GM18867 (cell line): ENCODE data around the gene PDE4B.
A peak's percentile ranks its signal among the peaks of the same experiment; 100 is the strongest.

Source experiments
- ATAC-seq: cut with Tn5 transposase; IDR thresholded peaks from one replicate; pipeline ENCODE4 v1.9.1; 2021; ENCODE audit warnings: mild to moderate bottlenecking, moderate library complexity; ENCODE audit not compliant: unreplicated experiment

The PDE4B gene

GRCh38 chr1:66168948-66169671, 376.4 kb downstream of the PDE4B start:
- ATAC-seq: peak; percentile 22

- ATAC-seq: no peak
Measured at GRCh38 chr1:66172272-66172671, 379.6 kb downstream of the PDE4B start.

GRCh38 chr1:66175098-66175497, 382.4 kb downstream of the PDE4B start:
- ATAC-seq: no peak

GRCh38 chr1:66175581-66175980, 382.9 kb downstream of the PDE4B start:
- no peak for ATAC-seq

- no peak for ATAC-seq
Measured at GRCh38 chr1:66176012-66176715, 383.5 kb downstream of the PDE4B start.

DNA sequence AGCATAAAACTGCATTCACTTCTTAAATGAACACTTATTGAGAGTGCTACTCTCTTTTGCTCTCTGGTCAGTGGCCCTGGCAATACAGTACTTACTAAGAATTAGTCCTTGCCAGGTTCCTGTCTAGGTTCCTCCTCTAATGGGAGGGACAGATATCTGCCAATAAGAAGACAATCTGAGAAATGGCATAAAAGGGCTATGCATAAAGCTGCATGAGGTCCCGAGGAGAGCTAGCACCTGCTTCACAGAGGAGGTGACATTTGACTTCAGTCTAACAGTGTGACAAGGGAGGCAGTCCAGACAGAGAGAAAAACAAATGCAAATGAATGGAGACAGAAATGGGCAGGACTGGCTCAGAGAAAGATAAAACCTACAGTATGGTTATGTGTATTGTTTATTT, 384.1 kb downstream of the PDE4B start:
- no peak for ATAC-seq

- ATAC-seq: no peak
Measured at GRCh38 chr1:66177510-66177909, 384.8 kb downstream of the PDE4B start.

DNA sequence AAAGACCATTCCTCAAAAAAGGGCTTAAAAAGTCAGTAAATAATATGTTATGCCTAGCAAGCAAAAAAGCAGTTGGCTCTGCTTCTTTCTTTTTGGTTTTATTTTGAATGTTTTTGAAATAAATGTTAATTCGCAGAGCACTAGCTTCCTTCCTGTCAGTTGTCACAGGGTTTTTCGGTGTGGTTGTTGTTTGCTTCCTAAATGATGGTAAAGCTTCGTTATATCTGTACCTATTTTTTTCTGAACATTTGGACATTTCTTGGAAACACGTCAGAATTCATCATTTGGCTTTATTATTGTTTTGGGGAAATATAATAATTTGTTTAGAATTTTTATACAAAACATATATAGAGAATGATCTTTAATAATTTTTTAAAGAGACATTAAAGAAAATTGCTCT, 389.3 kb downstream of the PDE4B start:
- ATAC-seq: no peak

- ATAC-seq: no peak
Measured at GRCh38 chr1:66182551-66183178, 390.0 kb downstream of the PDE4B start.

- ATAC-seq: no peak
Measured at GRCh38 chr1:66183400-66183799, 390.7 kb downstream of the PDE4B start.

DNA sequence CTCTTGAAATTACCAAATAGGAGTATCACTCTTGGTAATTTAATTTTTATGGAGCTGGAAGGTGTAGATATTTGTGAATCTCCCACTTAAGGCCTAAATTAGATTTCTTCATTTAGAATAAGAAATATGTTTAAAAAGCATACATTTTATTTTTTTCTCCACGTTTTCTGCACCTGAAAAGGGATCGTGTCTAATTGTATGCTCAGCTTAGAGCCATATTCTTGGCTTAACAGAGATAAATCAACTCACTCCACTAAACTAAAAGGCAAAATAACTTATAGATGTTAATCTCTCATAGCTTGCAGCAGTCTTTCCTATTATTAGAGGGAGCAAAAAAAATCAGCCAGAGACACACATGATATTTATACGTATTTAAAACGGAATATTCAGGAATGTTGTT, 404.4 kb downstream of the PDE4B start:
- ATAC-seq: no peak

- ATAC-seq: no peak
Measured at GRCh38 chr1:66197785-66198184, 405.1 kb downstream of the PDE4B start.

GRCh38 chr1:66206563-66207144, 414.0 kb downstream of the PDE4B start:
- ATAC-seq: no peak

- no peak for ATAC-seq
Measured at GRCh38 chr1:66207484-66207883, 414.8 kb downstream of the PDE4B start.

- ATAC-seq: no peak
Measured at GRCh38 chr1:66208632-66209031, 415.9 kb downstream of the PDE4B start.

- no peak for ATAC-seq
Measured at GRCh38 chr1:66210635-66211244, 418.0 kb downstream of the PDE4B start.

GRCh38 chr1:66211521-66211920, 418.8 kb downstream of the PDE4B start:
- ATAC-seq: no peak

GRCh38 chr1:66213491-66213890, 420.8 kb downstream of the PDE4B start:
- no peak for ATAC-seq

DNA sequence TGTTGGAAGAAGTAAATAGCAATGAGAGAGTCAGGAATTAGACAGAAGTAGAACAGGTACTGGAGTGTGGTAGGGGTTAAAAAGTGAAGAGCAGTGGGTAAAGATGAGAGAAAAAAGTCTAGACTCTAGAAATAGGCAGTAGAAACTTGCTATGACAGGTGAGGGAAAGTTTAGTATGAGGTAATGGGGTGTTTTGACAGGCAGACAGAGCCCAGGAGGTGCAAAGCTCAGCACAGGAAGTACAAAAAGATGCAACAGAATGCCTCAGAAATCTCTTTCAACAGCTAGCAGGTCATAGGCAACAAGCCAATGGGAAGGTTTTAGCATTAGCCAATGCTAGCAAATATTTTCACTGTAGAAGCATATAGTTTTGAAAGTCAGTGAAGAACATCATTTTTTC, 422.2 kb downstream of the PDE4B start:
- ATAC-seq: peak; percentile 66

GRCh38 chr1:66217021-66217420, 424.3 kb downstream of the PDE4B start:
- no peak for ATAC-seq

- no peak for ATAC-seq
Measured at GRCh38 chr1:66217561-66217960, 424.9 kb downstream of the PDE4B start.
